Measurements from ENCODE around the gene FH. TPM values are rescaled to one million over a fixed set of nuclear protein-coding genes. Genes with fewer than 3 reads are reported as not detected.

The FH gene
- total RNA-seq, 4 donors from 2014 or later = 37.2 to 65.8 (median 45.2) TPM

DNA sequence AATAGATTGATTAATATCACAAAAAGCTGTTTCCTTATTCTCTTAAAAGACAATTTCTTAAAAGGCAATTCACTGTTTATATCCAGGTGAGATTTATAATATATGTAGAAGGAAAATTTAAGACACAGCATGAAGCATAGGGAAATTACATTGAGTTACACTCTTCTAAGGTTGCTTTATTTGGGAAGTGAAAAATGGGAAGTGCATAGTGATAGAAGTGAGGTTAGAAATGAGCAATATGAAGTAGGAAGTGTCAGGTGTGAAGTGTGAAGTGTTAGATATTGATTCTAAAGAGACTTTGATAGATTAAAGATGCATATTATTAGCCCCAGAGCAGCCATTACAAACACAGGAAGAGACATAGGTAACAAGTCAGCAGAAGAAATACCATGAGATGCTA is 40.3 kb downstream of the FH start:
- intact Hi-C loops (cut with DNase I; ENCODE audit: low total_unique reads) = no loop called here
- H3K4me3 ChIP-seq (ENCODE audit: low read depth, poor library complexity, severe bottlenecking) = no peak overlapping the region
- DNase-seq (ENCODE audit: low spot score in 2 of 2) = no peak
- no peak for TF ChIP-seq POLR2A (IDR thresholded peaks at IDR 0.05)
- TF ChIP-seq, protein P1, sequence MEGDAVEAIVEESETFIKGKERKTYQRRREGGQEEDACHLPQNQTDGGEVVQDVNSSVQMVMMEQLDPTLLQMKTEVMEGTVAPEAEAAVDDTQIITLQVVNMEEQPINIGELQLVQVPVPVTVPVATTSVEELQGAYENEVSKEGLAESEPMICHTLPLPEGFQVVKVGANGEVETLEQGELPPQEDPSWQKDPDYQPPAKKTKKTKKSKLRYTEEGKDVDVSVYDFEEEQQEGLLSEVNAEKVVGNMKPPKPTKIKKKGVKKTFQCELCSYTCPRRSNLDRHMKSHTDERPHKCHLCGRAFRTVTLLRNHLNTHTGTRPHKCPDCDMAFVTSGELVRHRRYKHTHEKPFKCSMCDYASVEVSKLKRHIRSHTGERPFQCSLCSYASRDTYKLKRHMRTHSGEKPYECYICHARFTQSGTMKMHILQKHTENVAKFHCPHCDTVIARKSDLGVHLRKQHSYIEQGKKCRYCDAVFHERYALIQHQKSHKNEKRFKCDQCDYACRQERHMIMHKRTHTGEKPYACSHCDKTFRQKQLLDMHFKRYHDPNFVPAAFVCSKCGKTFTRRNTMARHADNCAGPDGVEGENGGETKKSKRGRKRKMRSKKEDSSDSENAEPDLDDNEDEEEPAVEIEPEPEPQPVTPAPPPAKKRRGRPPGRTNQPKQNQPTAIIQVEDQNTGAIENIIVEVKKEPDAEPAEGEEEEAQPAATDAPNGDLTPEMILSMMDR (IDR thresholded peaks at IDR 0.05) = no peak

DNA sequence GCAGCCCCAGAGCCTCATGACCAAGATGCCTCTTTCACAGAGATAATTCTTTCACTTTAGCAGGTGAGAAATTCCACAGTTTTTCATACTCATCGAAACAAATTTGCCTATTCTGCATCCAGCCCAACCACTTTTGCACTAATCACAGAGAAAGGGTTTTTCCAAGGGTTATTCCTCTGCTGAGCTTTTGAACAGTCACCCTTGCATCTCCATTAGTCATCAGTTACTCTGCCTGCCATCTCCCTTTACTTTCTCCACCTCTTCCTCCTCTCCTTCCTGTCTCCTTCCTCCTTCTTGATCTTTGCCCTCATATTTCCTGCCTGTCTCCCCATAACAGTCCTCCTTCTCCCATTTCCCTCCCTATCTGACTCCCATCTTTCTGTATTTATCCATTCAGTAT is 43.9 kb downstream of the FH start:
- TF ChIP-seq, protein P1 (IDR thresholded peaks at IDR 0.05) = no peak
- no peak for TF ChIP-seq POLR2A (IDR thresholded peaks at IDR 0.05)
- intact Hi-C loops (cut with DNase I; ENCODE audit: low total_unique reads) = no loop called here
- 69 to 83% methylated on average over 1 of the region's 1 CpG for WGBS, 2 donors
- H3K4me3 ChIP-seq (ENCODE audit: low read depth, poor library complexity, severe bottlenecking) = no peak overlapping the region
- no peak for DNase-seq (ENCODE audit: low spot score in 2 of 2)

DNA sequence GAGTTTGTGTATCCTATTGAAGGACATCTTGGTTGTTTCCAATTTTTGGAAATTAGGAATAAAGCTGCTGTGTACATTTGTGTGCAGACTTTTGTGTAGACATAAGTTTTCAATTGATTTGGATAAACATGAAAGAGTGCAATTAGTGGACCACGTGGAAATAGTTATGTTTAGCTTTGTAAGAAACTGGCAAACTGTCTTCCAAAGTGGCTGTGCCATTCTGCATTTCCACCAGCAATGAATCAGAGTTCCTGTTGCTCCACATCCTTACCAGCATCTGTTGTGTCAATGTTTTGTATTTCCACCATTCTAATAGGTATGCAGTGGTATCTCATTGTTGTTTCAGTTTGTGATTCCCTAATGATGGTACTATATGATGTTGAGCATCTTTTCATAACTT is 46.5 kb downstream of the FH start:
- WGBS, 2 donors = 28 to 49% methylated on average over 1 of the region's 1 CpG
- DNase-seq (ENCODE audit: low spot score in 2 of 2) = no peak
- intact Hi-C loops (cut with DNase I; ENCODE audit: low total_unique reads) = no loop called here
- H3K4me3 ChIP-seq (ENCODE audit: low read depth, poor library complexity, severe bottlenecking) = no peak overlapping the region
- TF ChIP-seq POLR2A (IDR thresholded peaks at IDR 0.05) = no peak
- TF ChIP-seq, protein P1 (IDR thresholded peaks at IDR 0.05) = no peak

DNA sequence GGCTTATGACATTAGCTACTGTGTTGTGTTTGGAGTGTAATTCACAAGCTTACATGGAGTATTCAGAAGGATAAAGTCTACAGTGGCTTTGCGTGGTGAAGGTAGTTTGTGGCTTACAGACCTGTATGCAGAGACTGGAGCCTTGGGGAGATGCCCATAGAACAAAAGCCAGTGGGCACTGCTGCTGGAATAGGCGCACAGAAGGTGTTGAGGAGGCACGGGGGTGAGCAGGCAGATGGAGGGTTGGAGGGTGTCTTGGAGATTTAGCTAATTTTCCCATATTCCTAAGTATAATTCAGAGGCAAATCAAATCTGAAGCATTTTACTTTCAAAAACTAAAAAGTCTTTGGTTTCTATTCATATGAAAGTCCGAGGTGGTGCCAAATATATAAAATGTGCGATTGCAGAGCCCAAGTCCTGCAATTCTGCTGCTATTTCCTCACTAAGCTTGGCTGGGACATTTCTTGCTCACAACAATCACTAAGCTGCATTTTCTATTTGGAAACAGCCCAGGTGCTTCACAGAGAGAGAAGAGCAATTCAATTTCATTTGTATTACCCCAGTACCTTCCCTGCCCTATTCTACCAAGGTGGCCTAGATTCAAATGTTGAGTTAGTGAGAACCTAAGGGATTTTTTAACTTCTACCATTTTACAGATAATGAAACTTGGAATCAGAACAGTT is 48.5 kb downstream of the FH start:
- no peak overlapping the region for H3K4me3 ChIP-seq (ENCODE audit: low read depth, poor library complexity, severe bottlenecking)
- intact Hi-C loops (cut with DNase I; ENCODE audit: low total_unique reads) = no loop called here
- WGBS, 2 donors = 87 to 91% methylated on average over 5 of the region's 5 CpGs
- no peak for DNase-seq (ENCODE audit: low spot score in 2 of 2)
- TF ChIP-seq, protein P1 (IDR thresholded peaks at IDR 0.05) = no peak
- no peak for TF ChIP-seq POLR2A (IDR thresholded peaks at IDR 0.05)

DNA sequence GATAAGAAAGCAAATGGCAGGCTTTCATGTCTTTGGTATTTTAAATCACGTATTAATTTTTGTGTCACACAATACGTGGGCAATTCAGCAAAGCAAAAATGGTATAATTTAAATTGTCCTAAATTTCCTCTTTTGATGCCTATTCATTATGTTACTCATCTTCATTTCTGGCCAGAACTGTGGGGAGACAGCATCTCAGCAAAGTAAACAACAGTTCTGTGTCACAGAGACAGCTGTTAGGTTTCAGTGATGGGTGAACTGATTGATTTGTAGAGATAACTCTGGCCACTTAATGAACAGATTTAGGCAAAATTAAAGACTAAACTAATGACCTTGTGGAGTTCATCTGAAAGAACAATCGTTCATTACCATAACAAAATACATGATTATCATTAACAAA is 49.2 kb downstream of the FH start:
- no peak overlapping the region for H3K4me3 ChIP-seq (ENCODE audit: low read depth, poor library complexity, severe bottlenecking)
- no peak for DNase-seq (ENCODE audit: low spot score in 2 of 2)
- TF ChIP-seq POLR2A (IDR thresholded peaks at IDR 0.05) = no peak
- TF ChIP-seq, protein P1 (IDR thresholded peaks at IDR 0.05) = no peak
- WGBS, 2 donors = 86 to 90% methylated on average over 3 of the region's 3 CpGs
- intact Hi-C loops (cut with DNase I; ENCODE audit: low total_unique reads) = no loop called here

DNA sequence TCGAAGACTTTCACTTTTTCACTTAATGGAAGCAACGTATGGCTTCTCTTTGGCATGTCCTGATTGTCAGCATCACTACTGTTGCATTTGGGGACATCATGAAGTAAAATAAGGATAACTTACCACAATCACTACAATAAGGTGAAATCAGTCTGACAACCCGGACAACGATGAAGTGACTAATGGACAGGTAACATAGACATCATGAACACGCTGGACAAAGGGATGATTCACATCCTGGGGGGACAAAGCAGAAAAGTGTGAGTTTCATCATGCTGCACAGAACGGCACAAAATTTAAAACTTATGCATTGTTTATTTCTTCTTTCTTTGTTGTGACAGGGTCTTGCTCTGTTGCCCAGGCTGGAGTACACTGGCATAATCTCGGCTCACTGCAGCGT is 53.9 kb downstream of the FH start:
- intact Hi-C loops (cut with DNase I; ENCODE audit: low total_unique reads) = no loop called here
- no peak overlapping the region for H3K4me3 ChIP-seq (ENCODE audit: low read depth, poor library complexity, severe bottlenecking)
- no peak for TF ChIP-seq POLR2A (IDR thresholded peaks at IDR 0.05)
- TF ChIP-seq, protein P1 (IDR thresholded peaks at IDR 0.05) = no peak
- 92 to 94% methylated on average over 8 of the region's 8 CpGs for WGBS, 2 donors
- no peak for DNase-seq (ENCODE audit: low spot score in 2 of 2)

Data from lower leg skin (tissue), 4 donors.